Bronchial epithelial cell (primary cell): ENCODE results near the gene SLC46A1. TPM values are rescaled to one million over a fixed set of nuclear protein-coding genes. Genes with fewer than 3 reads are reported as not detected.

Experiments used
- DNase-seq: peaks from one replicate; pipeline ENCODE4 v3.0.0-alpha.2; 2010; ENCODE audit warnings: low read depth
- FAIRE-seq: peaks from 2 replicates; lab custom pipeline; 2011; peaks lifted over from hg19 to GRCh38; lab: Jason Lieb, UNC
- H3K27me3 ChIP-seq: 2 replicates; pipeline ENCODE4 v1.5.1; 2011; ENCODE audit warnings: low read length; ENCODE audit not compliant: control insufficient read depth, insufficient read depth
- H3K36me3 ChIP-seq: 2 replicates; pipeline ENCODE4 v1.5.1; 2011; ENCODE audit warnings: low read length; ENCODE audit not compliant: control insufficient read depth, insufficient read depth
- H3K4me3 ChIP-seq: 2 replicates; pipeline ENCODE4 v1.5.1; 2011; ENCODE audit warnings: mild to moderate bottlenecking, low read depth, low read length, control low read depth
- CTCF ChIP-seq: IDR thresholded peaks from 2 replicates; pipeline ENCODE4 v1.5.1; 2011; ENCODE audit warnings: mild to moderate bottlenecking, moderate library complexity, low read length, control low read depth, inconsistent platforms; ENCODE audit not compliant: insufficient read depth, severe bottlenecking
- total RNA-seq: library from RNA; depleted of rRNA; stranded (reverse); fragments of >200 nt; gene quantifications from 2 replicates; pipeline ENCODE4 v1.2.1, GENCODE V29; 2014

The SLC46A1 gene
- total RNA-seq, 1 donor from 2014 or later = 5.0 TPM

- DNase-seq (peak; percentile 98), FAIRE-seq (no peak)
- Histone ChIP-seq H3K27me3 (no peaks in the 10 kb centered on the region), H3K4me3 (no peak overlapping the region), H3K36me3 (peaks cover 2% of the 10 kb centered on the region)
- peak; percentile 24 for TF ChIP-seq CTCF
These were observed 1.3 kb upstream of the SLC46A1 start for GRCh38 chr17:28407130-28407973.

GRCh38 chr17:28406473-28406814 is 432 bp upstream of the SLC46A1 start:
- no peak for TF ChIP-seq CTCF
- Histone ChIP-seq H3K36me3 (peaks cover 2% of the 10 kb centered on the region), H3K4me3 (peak overlapping the region; percentile 55), H3K27me3 (no peaks in the 10 kb centered on the region)
- FAIRE-seq = no peak
- DNase-seq = peak; percentile 40

GRCh38 chr17:28404812-28405570 is 1.0 kb downstream of the SLC46A1 start:
- no peak for DNase-seq
- H3K4me3 ChIP-seq = peak overlapping the region; percentile 55
- no peak for TF ChIP-seq CTCF
- no peaks in the 10 kb centered on the region for H3K27me3 ChIP-seq
- FAIRE-seq = no peak
- H3K36me3 ChIP-seq = peaks cover 3% of the 10 kb centered on the region

GRCh38 chr17:28404461-28404811 is 1.6 kb downstream of the SLC46A1 start:
- H3K36me3 ChIP-seq = peaks cover 3% of the 10 kb centered on the region
- no peaks in the 10 kb centered on the region for H3K27me3 ChIP-seq
- DNase-seq = no peak
- H3K4me3 ChIP-seq = no peak overlapping the region
- FAIRE-seq = no peak
- TF ChIP-seq CTCF = no peak

GRCh38 chr17:28404007-28404406 is 2.0 kb downstream of the SLC46A1 start:
- FAIRE-seq = no peak

More at GRCh38 chr17:28404007-28404406, 2.0 kb downstream of the SLC46A1 start:
- TF ChIP-seq CTCF = no peak
- Histone ChIP-seq H3K27me3 (no peaks in the 10 kb centered on the region), H3K4me3 (no peak overlapping the region), H3K36me3 (peaks cover 4% of the 10 kb centered on the region)
- no peak for DNase-seq
